HepG2 (cell line): ENCODE results near the gene PPP2R2C. TPM values are rescaled to one million over a fixed set of nuclear protein-coding genes. Genes with fewer than 3 reads are reported as not detected.

Source experiments
- ATF7 ChIP-seq, 2 experiments: fragments of 450-650 bp in 1 of 2; sonication (generic) in 1 of 2; formaldehyde crosslinking in 1 of 2; IDR thresholded peaks; 2 replicates each; pipeline versions ENCODE4 v1.4.0 to v1.6.1; 2016 to 2020; ENCODE audit warnings: antibody characterized with exemption in 1 of 2, mild to moderate bottlenecking in 1 of 2, missing genetic modification reagents in 1 of 2
- PHF8 ChIP-seq: sonication (generic); formaldehyde crosslinking; IDR thresholded peaks from 2 replicates; pipeline ENCODE4 v1.5.0; 2020; ENCODE audit warnings: missing genetic modification reagents
- ZNF674 ChIP-seq: sonication (generic); formaldehyde crosslinking; IDR thresholded peaks from 2 replicates; pipeline ENCODE4 v1.5.0; 2020; ENCODE audit warnings: low read depth, mild to moderate bottlenecking, missing genetic modification reagents
- polyA plus RNA-seq, 8 experiments: library from polyadenylated mRNA; depleted of rRNA in 3 of 8; stranded (reverse) in 7 of 8; unstranded in 1 of 8; fragments of >200 nt; fragmentation: Illumina TruSeq in 4 of 8; extraction: Trizol in 4 of 8; gene quantifications; 2 replicates each; pipeline versions ENCODE4 v1.2.1 to v1.2.3, GENCODE V29; 2011 to 2016; ENCODE audit warnings: low read depth in 4 of 8, missing spikeins in 1 of 8, mixed read lengths in 1 of 8; ENCODE audit not compliant: insufficient read depth in 1 of 8
- total RNA-seq, 5 experiments: library from RNA; depleted of rRNA; stranded (reverse); fragments of >200 nt; fragmentation: Illumina TruSeq; extraction: Trizol; gene quantifications; 2 replicates each; pipeline ENCODE4 v1.2.3, GENCODE V29; 2016; ENCODE audit warnings: low read depth in 1 of 5
- TF ChIP-seq, protein P1 (sequence below): sonication (generic); formaldehyde crosslinking; IDR thresholded peaks from 2 replicates; pipeline ENCODE4 v1.5.0; 2020; ENCODE audit warnings: mild to moderate bottlenecking, missing genetic modification reagents, borderline replicate concordance
- TF ChIP-seq, protein P2 (sequence below): sonication (generic); formaldehyde crosslinking; IDR thresholded peaks from 2 replicates; pipeline ENCODE4 v1.4.0; 2020; ENCODE audit warnings: missing genetic modification reagents, borderline replicate concordance
- TF ChIP-seq, protein P3 (sequence below): sonication (generic); formaldehyde crosslinking; IDR thresholded peaks from 2 replicates; pipeline ENCODE4 v1.4.0; 2020; ENCODE audit warnings: mild to moderate bottlenecking, missing genetic modification reagents

The PPP2R2C gene
- total and polyA plus RNA-seq, 2 of the 13 experiments (the other 11 are each of a cell fraction or from before 2014, with no cell fraction given): 0.60 to 8.6 TPM

DNA sequence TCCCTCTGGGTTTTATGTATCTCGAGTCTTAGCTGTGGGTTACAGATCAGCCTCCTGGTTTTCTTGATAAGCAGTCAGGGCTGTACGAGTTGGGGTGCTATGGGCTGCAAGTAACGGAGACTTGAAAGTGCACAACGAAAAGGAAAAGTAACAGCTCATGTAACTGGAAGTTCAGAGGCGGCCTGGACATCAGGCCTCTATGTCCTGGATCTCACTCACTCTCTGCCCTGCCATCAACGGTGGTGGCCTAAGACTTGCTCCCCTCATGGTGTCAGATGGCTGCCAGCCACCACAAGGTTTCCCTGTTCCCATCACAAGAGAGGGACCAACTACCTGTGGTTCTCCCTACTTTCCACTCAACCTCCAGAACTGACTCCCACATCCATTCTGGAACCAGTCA is 4.8 kb downstream of the PPP2R2C start (continued):
- TF ChIP-seq, protein P1, sequence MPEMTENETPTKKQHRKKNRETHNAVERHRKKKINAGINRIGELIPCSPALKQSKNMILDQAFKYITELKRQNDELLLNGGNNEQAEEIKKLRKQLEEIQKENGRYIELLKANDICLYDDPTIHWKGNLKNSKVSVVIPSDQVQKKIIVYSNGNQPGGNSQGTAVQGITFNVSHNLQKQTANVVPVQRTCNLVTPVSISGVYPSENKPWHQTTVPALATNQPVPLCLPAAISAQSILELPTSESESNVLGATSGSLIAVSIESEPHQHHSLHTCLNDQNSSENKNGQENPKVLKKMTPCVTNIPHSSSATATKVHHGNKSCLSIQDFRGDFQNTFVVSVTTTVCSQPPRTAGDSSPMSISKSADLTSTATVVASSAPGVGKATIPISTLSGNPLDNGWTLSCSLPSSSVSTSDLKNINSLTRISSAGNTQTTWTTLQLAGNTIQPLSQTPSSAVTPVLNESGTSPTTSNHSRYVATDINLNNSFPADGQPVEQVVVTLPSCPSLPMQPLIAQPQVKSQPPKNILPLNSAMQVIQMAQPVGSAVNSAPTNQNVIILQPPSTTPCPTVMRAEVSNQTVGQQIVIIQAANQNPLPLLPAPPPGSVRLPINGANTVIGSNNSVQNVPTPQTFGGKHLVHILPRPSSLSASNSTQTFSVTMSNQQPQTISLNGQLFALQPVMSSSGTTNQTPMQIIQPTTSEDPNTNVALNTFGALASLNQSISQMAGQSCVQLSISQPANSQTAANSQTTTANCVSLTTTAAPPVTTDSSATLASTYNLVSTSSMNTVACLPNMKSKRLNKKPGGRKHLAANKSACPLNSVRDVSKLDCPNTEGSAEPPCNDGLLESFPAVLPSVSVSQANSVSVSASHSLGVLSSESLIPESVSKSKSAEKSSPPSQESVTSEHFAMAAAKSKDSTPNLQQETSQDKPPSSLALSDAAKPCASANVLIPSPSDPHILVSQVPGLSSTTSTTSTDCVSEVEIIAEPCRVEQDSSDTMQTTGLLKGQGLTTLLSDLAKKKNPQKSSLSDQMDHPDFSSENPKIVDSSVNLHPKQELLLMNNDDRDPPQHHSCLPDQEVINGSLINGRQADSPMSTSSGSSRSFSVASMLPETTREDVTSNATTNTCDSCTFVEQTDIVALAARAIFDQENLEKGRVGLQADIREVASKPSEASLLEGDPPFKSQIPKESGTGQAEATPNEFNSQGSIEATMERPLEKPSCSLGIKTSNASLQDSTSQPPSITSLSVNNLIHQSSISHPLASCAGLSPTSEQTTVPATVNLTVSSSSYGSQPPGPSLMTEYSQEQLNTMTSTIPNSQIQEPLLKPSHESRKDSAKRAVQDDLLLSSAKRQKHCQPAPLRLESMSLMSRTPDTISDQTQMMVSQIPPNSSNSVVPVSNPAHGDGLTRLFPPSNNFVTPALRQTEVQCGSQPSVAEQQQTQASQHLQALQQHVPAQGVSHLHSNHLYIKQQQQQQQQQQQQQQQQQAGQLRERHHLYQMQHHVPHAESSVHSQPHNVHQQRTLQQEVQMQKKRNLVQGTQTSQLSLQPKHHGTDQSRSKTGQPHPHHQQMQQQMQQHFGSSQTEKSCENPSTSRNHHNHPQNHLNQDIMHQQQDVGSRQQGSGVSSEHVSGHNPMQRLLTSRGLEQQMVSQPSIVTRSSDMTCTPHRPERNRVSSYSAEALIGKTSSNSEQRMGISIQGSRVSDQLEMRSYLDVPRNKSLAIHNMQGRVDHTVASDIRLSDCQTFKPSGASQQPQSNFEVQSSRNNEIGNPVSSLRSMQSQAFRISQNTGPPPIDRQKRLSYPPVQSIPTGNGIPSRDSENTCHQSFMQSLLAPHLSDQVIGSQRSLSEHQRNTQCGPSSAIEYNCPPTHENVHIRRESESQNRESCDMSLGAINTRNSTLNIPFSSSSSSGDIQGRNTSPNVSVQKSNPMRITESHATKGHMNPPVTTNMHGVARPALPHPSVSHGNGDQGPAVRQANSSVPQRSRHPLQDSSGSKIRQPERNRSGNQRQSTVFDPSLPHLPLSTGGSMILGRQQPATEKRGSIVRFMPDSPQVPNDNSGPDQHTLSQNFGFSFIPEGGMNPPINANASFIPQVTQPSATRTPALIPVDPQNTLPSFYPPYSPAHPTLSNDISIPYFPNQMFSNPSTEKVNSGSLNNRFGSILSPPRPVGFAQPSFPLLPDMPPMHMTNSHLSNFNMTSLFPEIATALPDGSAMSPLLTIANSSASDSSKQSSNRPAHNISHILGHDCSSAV (CRISPR knock-in tag): no peak
- TF ChIP-seq, protein P2, sequence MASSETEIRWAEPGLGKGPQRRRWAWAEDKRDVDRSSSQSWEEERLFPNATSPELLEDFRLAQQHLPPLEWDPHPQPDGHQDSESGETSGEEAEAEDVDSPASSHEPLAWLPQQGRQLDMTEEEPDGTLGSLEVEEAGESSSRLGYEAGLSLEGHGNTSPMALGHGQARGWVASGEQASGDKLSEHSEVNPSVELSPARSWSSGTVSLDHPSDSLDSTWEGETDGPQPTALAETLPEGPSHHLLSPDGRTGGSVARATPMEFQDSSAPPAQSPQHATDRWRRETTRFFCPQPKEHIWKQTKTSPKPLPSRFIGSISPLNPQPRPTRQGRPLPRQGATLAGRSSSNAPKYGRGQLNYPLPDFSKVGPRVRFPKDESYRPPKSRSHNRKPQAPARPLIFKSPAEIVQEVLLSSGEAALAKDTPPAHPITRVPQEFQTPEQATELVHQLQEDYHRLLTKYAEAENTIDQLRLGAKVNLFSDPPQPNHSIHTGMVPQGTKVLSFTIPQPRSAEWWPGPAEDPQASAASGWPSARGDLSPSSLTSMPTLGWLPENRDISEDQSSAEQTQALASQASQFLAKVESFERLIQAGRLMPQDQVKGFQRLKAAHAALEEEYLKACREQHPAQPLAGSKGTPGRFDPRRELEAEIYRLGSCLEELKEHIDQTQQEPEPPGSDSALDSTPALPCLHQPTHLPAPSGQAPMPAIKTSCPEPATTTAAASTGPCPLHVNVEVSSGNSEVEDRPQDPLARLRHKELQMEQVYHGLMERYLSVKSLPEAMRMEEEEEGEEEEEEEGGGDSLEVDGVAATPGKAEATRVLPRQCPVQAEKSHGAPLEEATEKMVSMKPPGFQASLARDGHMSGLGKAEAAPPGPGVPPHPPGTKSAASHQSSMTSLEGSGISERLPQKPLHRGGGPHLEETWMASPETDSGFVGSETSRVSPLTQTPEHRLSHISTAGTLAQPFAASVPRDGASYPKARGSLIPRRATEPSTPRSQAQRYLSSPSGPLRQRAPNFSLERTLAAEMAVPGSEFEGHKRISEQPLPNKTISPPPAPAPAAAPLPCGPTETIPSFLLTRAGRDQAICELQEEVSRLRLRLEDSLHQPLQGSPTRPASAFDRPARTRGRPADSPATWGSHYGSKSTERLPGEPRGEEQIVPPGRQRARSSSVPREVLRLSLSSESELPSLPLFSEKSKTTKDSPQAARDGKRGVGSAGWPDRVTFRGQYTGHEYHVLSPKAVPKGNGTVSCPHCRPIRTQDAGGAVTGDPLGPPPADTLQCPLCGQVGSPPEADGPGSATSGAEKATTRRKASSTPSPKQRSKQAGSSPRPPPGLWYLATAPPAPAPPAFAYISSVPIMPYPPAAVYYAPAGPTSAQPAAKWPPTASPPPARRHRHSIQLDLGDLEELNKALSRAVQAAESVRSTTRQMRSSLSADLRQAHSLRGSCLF (CRISPR knock-in tag): no peak
- TF ChIP-seq ATF7 (IDR thresholded peaks at IDR 0.05): no peak
- TF ChIP-seq ATF7 (CRISPR knock-in tag; IDR thresholded peaks at IDR 0.05): no peak
- TF ChIP-seq, protein P3, sequence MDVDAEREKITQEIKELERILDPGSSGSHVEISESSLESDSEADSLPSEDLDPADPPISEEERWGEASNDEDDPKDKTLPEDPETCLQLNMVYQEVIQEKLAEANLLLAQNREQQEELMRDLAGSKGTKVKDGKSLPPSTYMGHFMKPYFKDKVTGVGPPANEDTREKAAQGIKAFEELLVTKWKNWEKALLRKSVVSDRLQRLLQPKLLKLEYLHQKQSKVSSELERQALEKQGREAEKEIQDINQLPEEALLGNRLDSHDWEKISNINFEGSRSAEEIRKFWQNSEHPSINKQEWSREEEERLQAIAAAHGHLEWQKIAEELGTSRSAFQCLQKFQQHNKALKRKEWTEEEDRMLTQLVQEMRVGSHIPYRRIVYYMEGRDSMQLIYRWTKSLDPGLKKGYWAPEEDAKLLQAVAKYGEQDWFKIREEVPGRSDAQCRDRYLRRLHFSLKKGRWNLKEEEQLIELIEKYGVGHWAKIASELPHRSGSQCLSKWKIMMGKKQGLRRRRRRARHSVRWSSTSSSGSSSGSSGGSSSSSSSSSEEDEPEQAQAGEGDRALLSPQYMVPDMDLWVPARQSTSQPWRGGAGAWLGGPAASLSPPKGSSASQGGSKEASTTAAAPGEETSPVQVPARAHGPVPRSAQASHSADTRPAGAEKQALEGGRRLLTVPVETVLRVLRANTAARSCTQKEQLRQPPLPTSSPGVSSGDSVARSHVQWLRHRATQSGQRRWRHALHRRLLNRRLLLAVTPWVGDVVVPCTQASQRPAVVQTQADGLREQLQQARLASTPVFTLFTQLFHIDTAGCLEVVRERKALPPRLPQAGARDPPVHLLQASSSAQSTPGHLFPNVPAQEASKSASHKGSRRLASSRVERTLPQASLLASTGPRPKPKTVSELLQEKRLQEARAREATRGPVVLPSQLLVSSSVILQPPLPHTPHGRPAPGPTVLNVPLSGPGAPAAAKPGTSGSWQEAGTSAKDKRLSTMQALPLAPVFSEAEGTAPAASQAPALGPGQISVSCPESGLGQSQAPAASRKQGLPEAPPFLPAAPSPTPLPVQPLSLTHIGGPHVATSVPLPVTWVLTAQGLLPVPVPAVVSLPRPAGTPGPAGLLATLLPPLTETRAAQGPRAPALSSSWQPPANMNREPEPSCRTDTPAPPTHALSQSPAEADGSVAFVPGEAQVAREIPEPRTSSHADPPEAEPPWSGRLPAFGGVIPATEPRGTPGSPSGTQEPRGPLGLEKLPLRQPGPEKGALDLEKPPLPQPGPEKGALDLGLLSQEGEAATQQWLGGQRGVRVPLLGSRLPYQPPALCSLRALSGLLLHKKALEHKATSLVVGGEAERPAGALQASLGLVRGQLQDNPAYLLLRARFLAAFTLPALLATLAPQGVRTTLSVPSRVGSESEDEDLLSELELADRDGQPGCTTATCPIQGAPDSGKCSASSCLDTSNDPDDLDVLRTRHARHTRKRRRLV: no peak
- TF ChIP-seq ZNF674 (CRISPR knock-in tag): no peak
- TF ChIP-seq PHF8 (CRISPR knock-in tag): no peak
- TF ChIP-seq, all 625 proteins: peak for 0
